ENCODE results near the gene ZNF217. TPM values are rescaled to one million over a fixed set of nuclear protein-coding genes. Genes with fewer than 3 reads are reported as not detected.
"Not testable (repeated sequence)": the region's sequence is repeated elsewhere in the genome, so short reads cannot be mapped to it uniquely, and the experiment has no call there.

Gene ZNF217
- total and polyA plus RNA-seq, 2 donors (not counting 1 experiment from before 2014, with no cell fraction given) = 15.5 to 92.6 TPM

- Histone ChIP-seq H3K27ac (ENCODE audit: low read length in 2 of 2) (peak overlapping the region; percentile 35 to 77), H3K9ac (ENCODE audit: low read length) (peak overlapping the region; percentile 10), H3K9me3 (ENCODE audit: control extremely low read depth in 1 of 3, control insufficient read depth in 2 of 3, insufficient read depth in 1 of 3, low read length in 2 of 3) (no peaks in the 10 kb centered on the region), H3K4me2 (replicated peaks; ENCODE audit: low read depth, low read length, poor library complexity, severe bottlenecking) (peak overlapping the region; percentile 73), H3K36me3 (replicated peaks in 1 of 2; ENCODE audit: control extremely low read depth in 1 of 2, control insufficient read depth in 1 of 2, extremely low read depth in 1 of 2, insufficient read depth in 2 of 2, low read length in 1 of 2) (no peaks in the 10 kb centered on the region), H3K4me1 (ENCODE audit: control insufficient read depth in 2 of 2, insufficient read depth in 2 of 2, low read length in 2 of 2) (peaks cover 40 to 42% of the 10 kb centered on the region in 2 donors), H4K20me1 (ENCODE audit: control insufficient read depth, insufficient read depth, low read length, poor library complexity, severe bottlenecking) (no peaks in the 10 kb centered on the region), H2AFZ (ENCODE audit: insufficient read depth, low read depth, low read length, poor library complexity, severe bottlenecking) (peak overlapping the region; percentile 71), H3K79me2 (ENCODE audit: control insufficient read depth, insufficient read depth, low read length) (no peaks in the 10 kb centered on the region), H3K27me3 (replicated peaks in 1 of 4; ENCODE audit: control extremely low read depth in 1 of 4, control insufficient read depth in 3 of 4, insufficient read depth in 4 of 4, low read length in 3 of 4) (no peaks in the 10 kb centered on the region), H3K4me3 (ENCODE audit: control extremely low read depth in 1 of 5, extremely low read depth in 1 of 5, insufficient read depth in 1 of 5, low read depth in 2 of 5, low read length in 4 of 5) (peak overlapping the region in 1 of 5 experiments; percentile 12)
- ChIA-PET POLR2A (interaction anchor here (1.4 to 2.2 kb wide), 2 partner anchors 8 to 12 kb away, joined by 6 to 11 read pairs; no protein-coding TSS in a partner anchor), CTCF (interaction anchor here (1.1 to 2.5 kb wide), 9 partner anchors 8 to 321 kb away, joined by 3 to 10 read pairs (median 4); partner anchors contain the start of gene ZNF217)
- H3K27me3 Mint-ChIP-seq = no peaks in the 10 kb centered on the region
- intact Hi-C loops (cut with micrococcal nuclease) = loop anchor here (2.0 to 5.0 kb wide), 2 partner anchors 21 to 36 kb away; no protein-coding TSS in a partner anchor
- WGBS (ENCODE audit: insufficient coverage) = 66% methylated on average over 8 of the region's 9 CpGs
- peak overlapping the region; percentile 91 for H3K4me3 Mint-ChIP-seq
- no peaks in the 10 kb centered on the region for H3K9me3 Mint-ChIP-seq (ENCODE audit: insufficient read depth)
- DNase-seq (peak; percentile 39), ATAC-seq (ENCODE audit: low read depth) (peak; percentile 10)
- TF ChIP-seq EZH2 (IDR thresholded peaks at IDR 0.05; ENCODE audit: borderline replicate concordance, insufficient read depth, low read depth, low read length, poor library complexity, severe bottlenecking) (no peak), CTCF (IDR thresholded peaks at IDR 0.05) (no peak)
- peaks cover 41% of the 10 kb centered on the region for H3K4me1 Mint-ChIP-seq
- peak overlapping the region; percentile 94 for H3K27ac Mint-ChIP-seq
Measured at GRCh38 chr20:53621482-53622246, 28.0 kb upstream of the ZNF217 start.

GRCh38 chr20:53618490-53619000, 24.9 kb upstream of the ZNF217 start:
- intact Hi-C loops (cut with micrococcal nuclease); H3K9ac ChIP-seq (ENCODE audit: low read length); H3K27ac ChIP-seq (ENCODE audit: low read length in 2 of 2); H2AFZ ChIP-seq (ENCODE audit: insufficient read depth, low read depth, low read length, poor library complexity, severe bottlenecking); H3K4me3 ChIP-seq (ENCODE audit: control extremely low read depth in 1 of 5, extremely low read depth in 1 of 5, insufficient read depth in 1 of 5, low read depth in 2 of 5, low read length in 4 of 5); H3K79me2 ChIP-seq (ENCODE audit: control insufficient read depth, insufficient read depth, low read length); H3K4me3 Mint-ChIP-seq; H3K27ac Mint-ChIP-seq; POLR2A ChIA-PET; DNase-seq; H3K4me2 ChIP-seq (replicated peaks; ENCODE audit: low read depth, low read length, poor library complexity, severe bottlenecking); H3K9me3 Mint-ChIP-seq (ENCODE audit: insufficient read depth); H3K36me3 ChIP-seq (replicated peaks in 1 of 2; ENCODE audit: control extremely low read depth in 1 of 2, control insufficient read depth in 1 of 2, extremely low read depth in 1 of 2, insufficient read depth in 2 of 2, low read length in 1 of 2); ATAC-seq (ENCODE audit: low read depth); CTCF ChIA-PET; H3K9me3 ChIP-seq (ENCODE audit: control extremely low read depth in 1 of 3, control insufficient read depth in 2 of 3, insufficient read depth in 1 of 3, low read length in 2 of 3); H3K27me3 ChIP-seq (replicated peaks in 1 of 4; ENCODE audit: control extremely low read depth in 1 of 4, control insufficient read depth in 3 of 4, insufficient read depth in 4 of 4, low read length in 3 of 4); H4K20me1 ChIP-seq (ENCODE audit: control insufficient read depth, insufficient read depth, low read length, poor library complexity, severe bottlenecking); H3K27me3 Mint-ChIP-seq: not testable (repeated sequence)
- peaks cover 33 to 36% of the 10 kb centered on the region in 2 donors for H3K4me1 ChIP-seq (ENCODE audit: control insufficient read depth in 2 of 2, insufficient read depth in 2 of 2, low read length in 2 of 2)
- peaks cover 31% of the 10 kb centered on the region for H3K4me1 Mint-ChIP-seq
- WGBS (ENCODE audit: insufficient coverage) = 96% methylated on average over 5 of the region's 12 CpGs

All from B cell (primary cell).